SJSA1 (cell line): ENCODE measurements around the gene MISP. TPM values are rescaled to one million over a fixed set of nuclear protein-coding genes. Genes with fewer than 3 reads are reported as not detected.

ENCODE experiments used
- DNase-seq, 2 experiments: peaks; one replicate each; pipeline ENCODE4 v3.0.0-alpha.2; 2015 to 2020; ENCODE audit warnings: low spot score in 2 of 2, low read depth in 1 of 2
- H3K27ac ChIP-seq: fragments of 250-450 bp; sonication (Bioruptor Pico); 2 replicates; pipeline ENCODE4 v1.5.1; 2020; ENCODE audit warnings: mild to moderate bottlenecking, moderate library complexity
- H3K27me3 ChIP-seq: fragments of 250-450 bp; sonication (Bioruptor Pico); replicated peaks from 2 replicates; pipeline ENCODE4 v1.5.1; 2020; ENCODE audit warnings: mild to moderate bottlenecking, moderate library complexity
- H3K36me3 ChIP-seq: fragments of 250-450 bp; sonication (Bioruptor Pico); 2 replicates; pipeline ENCODE4 v1.5.1; 2020; ENCODE audit warnings: mild to moderate bottlenecking
- H3K4me1 ChIP-seq: fragments of 250-450 bp; sonication (Bioruptor Pico); replicated peaks from 2 replicates; pipeline ENCODE4 v1.6.1; 2021; ENCODE audit warnings: mild to moderate bottlenecking
- H3K4me3 ChIP-seq: fragments of 250-450 bp; sonication (Bioruptor Pico); 2 replicates; pipeline ENCODE4 v1.5.1; 2020; ENCODE audit warnings: mild to moderate bottlenecking
- H3K9me3 ChIP-seq: fragments of 250-450 bp; sonication (Bioruptor Pico); replicated peaks from 2 replicates; pipeline ENCODE4 v1.5.1; 2020; ENCODE audit warnings: mild to moderate bottlenecking
- total RNA-seq: library from RNA; depleted of rRNA; stranded (reverse); fragments of >200 nt; shearing (Covaris generic); gene quantifications from 2 replicates; pipeline ENCODE4 v1.2.3, GENCODE V29; 2014

Gene MISP
- total RNA-seq, 1 experiment from 2014 or later = 0.11 TPM

DNA sequence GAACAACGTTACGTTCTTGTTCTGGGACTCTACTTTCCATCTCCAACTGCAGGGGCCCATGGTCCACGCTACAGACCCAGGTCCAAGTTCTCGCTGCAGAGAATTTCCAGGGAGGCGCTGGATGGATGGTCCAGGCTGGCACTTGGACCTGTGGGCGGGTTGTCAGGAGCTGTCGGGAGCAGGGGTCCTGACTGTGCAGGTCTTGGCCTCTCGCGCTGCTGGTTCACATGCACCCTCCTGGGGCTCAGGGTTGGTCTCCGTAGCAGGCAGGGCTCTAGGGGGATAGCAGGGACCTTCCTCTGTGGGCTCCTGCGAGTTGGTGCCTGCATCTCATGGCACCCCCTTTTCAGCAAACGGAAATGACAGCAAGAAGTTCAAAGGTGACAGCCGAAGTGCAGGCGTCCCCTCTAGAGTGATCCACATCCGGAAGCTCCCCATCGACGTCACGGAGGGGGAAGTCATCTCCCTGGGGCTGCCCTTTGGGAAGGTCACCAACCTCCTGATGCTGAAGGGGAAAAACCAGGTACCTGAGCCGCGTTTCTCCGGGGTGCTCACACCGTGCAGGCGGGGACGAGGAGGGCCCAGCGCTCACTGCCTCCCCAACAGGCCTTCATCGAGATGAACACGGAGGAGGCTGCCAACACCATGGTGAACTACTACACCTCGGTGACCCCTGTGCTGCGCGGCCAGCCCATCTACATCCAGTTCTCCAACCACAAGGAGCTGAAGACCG lies 52.9 kb downstream of the MISP start:
- Histone ChIP-seq H3K36me3 (peaks cover 100% of the 10 kb centered on the region), H3K27ac (no peak overlapping the region), H3K9me3 (no peaks in the 10 kb centered on the region), H3K27me3 (no peaks in the 10 kb centered on the region), H3K4me1 (peaks cover 29% of the 10 kb centered on the region), H3K4me3 (no peak overlapping the region)
- DNase-seq = peak in 1 of 2 experiments; percentile 40

DNA sequence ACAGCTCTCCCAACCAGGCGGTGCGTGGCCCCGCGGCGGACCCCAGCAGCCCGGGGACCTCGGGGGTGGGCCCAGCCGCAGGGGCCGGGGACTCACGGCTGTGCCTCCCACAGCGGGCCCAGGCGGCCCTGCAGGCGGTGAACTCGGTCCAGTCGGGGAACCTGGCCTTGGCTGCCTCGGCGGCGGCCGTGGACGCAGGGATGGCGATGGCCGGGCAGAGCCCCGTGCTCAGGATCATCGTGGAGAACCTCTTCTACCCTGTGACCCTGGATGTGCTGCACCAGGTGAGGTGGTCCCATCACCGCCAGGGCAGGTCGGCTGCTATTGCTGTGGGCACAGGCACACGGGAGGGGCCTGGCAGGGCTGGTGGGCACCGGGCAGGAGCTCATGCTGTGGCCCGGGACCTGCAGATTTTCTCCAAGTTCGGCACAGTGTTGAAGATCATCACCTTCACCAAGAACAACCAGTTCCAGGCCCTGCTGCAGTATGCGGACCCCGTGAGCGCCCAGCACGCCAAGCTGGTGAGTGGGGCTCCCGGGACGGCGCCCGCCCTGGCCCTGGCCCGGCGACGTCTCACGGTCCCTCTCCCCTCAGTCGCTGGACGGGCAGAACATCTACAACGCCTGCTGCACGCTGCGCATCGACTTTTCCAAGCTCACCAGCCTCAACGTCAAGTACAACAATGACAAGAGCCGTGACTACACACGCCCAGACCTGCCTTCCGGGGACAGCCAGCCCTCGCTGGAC lies 53.7 kb downstream of the MISP start:
- H3K27me3 ChIP-seq = no peaks in the 10 kb centered on the region
- no peak overlapping the region for H3K4me3 ChIP-seq
- no peak for DNase-seq
- H3K9me3 ChIP-seq = no peaks in the 10 kb centered on the region
- peaks cover 100% of the 10 kb centered on the region for H3K36me3 ChIP-seq
- peaks cover 25% of the 10 kb centered on the region for H3K4me1 ChIP-seq
- H3K27ac ChIP-seq = no peak overlapping the region

DNA sequence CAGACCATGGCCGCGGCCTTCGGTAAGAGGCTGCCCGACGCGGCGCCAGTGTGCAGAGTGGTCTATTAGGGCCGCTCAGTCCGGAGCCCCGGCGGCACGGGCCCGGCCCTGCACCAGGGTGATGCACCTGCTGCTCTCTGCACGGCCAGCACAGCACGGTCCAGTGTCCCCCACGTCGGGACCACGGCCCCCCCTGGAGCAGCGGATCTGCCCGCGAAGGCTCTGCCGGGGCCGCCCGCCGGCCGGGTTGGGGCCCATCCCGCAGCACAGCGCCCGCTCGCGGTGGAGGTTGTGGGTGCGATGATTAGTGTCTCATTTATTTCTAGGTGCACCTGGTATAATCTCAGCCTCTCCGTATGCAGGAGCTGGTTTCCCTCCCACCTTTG lies 54.2 kb downstream of the MISP start:
- Histone ChIP-seq H3K4me3 (no peak overlapping the region), H3K36me3 (peaks cover 100% of the 10 kb centered on the region), H3K27ac (no peak overlapping the region), H3K9me3 (no peaks in the 10 kb centered on the region), H3K27me3 (no peaks in the 10 kb centered on the region), H3K4me1 (peaks cover 19% of the 10 kb centered on the region)
- DNase-seq = no peak

DNA sequence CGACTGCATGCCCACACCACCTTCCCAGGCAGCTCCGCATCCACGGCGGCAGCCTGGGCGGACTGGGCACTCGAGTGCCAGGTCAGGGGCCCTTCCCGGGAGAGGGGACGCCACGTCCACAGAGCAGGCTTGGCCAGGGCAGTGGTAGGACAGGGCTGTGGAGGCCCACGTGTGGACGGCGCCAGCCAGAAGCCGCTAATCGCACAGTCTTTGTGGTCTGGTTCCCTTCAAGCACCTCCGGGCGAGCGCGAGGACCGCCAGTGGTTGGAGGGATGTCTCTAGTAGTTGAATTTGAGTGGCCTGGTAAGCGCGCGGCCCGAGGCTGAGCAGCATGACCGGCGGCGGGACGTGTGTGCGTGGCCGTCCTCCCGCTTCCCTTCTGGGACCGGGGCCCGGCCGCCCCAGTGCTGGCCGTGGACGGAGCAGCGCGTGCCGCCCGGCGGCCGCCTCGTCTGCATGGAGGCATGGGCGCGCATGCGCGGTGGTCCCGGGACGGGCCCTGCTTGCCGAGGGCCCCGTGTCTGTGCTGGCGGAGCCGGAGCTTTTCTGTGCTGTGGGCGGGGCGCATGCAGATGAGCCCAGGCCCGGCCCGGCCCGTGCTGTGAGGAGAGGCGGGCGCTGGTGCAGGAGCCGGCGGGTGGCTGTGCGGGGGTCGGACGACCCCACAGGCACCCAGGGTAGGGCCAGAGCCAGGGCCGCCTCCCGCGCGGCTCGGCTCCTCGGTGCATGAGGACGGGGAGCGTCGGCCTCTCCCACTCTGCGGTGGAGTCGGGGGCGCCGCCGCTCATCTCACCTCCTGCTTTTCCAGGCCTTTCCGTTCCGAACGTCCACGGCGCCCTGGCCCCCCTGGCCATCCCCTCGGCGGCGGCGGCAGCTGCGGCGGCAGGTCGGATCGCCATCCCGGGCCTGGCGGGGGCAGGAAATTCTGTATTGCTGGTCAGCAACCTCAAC lies 55.0 kb downstream of the MISP start:
- no peak overlapping the region for H3K4me3 ChIP-seq
- H3K4me1 ChIP-seq = peaks cover 12% of the 10 kb centered on the region
- no peaks in the 10 kb centered on the region for H3K27me3 ChIP-seq
- no peaks in the 10 kb centered on the region for H3K9me3 ChIP-seq
- no peak for DNase-seq
- peaks cover 100% of the 10 kb centered on the region for H3K36me3 ChIP-seq
- no peak overlapping the region for H3K27ac ChIP-seq

DNA sequence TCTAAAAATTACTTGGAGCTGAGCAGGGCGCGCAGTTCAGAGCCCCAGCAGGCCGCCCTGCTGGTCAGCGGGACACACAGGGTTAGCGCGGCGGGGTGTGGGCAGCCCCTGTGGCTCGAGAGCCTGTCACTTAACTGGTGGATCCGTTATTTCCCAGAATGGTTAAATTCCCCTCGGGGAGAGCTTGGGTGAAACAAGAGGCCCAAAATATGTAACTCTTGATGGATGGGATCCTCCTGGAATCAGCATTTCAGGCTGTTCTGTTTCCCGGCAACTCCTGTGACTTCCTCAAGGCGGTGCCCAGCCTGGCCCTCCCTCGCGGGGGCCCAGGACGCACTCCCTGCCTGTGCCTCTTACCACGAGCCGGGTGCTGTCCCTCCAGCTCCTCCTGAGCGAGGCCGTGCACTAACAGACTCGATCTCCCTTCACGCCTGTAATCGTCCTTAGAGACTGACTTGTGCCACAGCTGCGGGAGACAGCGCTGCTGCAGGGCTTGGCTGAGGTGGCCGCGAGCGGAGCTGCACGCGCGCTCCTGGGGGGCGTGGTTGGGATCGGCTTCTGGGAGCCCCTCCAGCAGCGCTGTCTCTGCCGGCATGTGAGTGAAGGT lies 56.0 kb downstream of the MISP start:
- Histone ChIP-seq H3K4me3 (no peak overlapping the region), H3K36me3 (peaks cover 100% of the 10 kb centered on the region), H3K9me3 (no peaks in the 10 kb centered on the region), H3K4me1 (peaks cover 1% of the 10 kb centered on the region), H3K27ac (no peak overlapping the region), H3K27me3 (no peaks in the 10 kb centered on the region)
- DNase-seq = no peak

DNA sequence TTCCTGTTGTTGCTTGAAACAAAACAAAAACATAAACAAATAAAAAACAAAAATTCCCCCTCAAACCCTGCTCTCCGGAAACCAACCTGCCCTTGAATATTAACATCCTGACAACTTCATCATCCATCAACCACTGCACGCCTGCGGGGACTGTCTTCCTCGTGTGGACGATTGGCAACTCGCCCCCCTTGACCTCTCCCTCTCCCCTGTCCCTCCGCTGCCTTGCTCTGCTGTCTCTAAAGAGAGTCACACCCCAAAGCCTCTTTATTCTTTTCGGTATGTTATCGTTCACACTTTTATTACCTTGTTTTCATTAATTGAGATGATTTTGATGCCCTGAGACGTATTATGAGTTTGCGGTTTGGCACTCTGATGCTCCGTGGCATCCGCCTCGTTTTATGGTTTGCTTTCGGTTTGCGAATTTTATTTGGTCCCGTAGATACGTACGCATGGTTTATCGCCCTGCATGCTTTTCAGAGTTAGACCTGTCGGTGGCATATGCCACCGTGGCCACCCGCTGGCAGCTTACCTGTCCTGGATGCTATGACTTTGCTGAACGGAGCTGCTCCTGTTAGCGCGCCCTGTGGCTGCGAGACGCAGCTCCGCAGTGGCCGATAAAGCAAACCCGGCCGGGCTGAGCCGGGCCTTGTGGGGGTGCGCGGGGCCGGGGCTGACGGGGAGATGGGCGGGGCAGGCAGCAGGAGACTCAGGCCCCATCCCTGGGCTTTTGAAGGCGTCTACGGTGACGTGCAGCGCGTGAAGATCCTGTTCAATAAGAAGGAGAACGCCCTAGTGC lies 56.9 kb downstream of the MISP start:
- Histone ChIP-seq H3K36me3 (peaks cover 97% of the 10 kb centered on the region), H3K27ac (no peak overlapping the region), H3K27me3 (no peaks in the 10 kb centered on the region), H3K4me1 (no peaks in the 10 kb centered on the region; the same call in 1 of the 2 replicates), H3K4me3 (no peak overlapping the region), H3K9me3 (no peaks in the 10 kb centered on the region)
- DNase-seq = no peak

DNA sequence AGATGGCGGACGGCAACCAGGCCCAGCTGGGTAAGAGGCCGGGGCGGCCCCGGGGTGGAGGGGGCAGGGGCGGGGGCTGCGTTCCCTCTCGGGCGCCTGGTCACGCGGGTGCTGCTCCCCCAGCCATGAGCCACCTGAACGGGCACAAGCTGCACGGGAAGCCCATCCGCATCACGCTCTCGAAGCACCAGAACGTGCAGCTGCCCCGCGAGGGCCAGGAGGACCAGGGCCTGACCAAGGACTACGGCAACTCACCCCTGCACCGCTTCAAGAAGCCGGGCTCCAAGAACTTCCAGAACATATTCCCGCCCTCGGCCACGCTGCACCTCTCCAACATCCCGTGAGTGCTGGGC lies 57.5 kb downstream of the MISP start:
- H3K4me1 ChIP-seq = no peaks in the 10 kb centered on the region; the same call in 1 of the 2 replicates
- no peak for DNase-seq
- no peak overlapping the region for H3K27ac ChIP-seq
- no peaks in the 10 kb centered on the region for H3K27me3 ChIP-seq
- H3K36me3 ChIP-seq = peaks cover 97% of the 10 kb centered on the region
- no peaks in the 10 kb centered on the region for H3K9me3 ChIP-seq
- no peak overlapping the region for H3K4me3 ChIP-seq

DNA sequence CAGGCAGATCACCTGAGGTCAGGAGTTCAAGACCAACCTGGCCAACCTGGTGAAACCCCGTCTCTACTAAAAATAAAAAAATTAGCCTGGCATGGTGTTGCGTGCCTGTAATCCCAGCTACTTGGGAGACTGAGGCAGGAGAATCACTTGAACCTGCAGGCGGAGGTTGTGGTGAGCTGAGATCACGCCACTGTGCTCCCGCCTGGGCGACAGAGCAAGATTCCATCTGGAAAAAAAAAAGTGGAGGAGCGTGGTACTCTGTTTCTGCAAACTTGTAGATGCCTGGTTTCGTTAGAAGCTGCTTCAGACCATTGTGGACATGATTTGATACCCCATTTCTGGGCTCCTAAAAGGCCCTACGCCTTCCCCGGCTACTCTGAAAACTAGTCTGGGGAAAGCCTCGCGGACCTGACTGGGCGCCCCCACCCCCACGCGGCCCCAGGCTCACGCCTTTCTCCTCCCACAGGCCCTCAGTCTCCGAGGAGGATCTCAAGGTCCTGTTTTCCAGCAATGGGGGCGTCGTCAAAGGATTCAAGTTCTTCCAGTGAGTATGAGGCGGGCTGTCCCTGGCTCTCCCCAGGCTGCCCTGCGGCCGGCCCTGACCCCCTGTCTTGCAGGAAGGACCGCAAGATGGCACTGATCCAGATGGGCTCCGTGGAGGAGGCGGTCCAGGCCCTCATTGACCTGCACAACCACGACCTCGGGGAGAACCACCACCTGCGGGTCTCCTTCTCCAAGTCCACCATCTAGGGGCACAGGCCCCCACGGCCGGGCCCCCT lies 59.4 kb downstream of the MISP start:
- Histone ChIP-seq H3K27me3 (no peaks in the 10 kb centered on the region), H3K4me1 (no peaks in the 10 kb centered on the region; the same call in 1 of the 2 replicates), H3K4me3 (no peak overlapping the region), H3K9me3 (no peaks in the 10 kb centered on the region), H3K36me3 (peaks cover 97% of the 10 kb centered on the region), H3K27ac (no peak overlapping the region)
- no peak for DNase-seq

DNA sequence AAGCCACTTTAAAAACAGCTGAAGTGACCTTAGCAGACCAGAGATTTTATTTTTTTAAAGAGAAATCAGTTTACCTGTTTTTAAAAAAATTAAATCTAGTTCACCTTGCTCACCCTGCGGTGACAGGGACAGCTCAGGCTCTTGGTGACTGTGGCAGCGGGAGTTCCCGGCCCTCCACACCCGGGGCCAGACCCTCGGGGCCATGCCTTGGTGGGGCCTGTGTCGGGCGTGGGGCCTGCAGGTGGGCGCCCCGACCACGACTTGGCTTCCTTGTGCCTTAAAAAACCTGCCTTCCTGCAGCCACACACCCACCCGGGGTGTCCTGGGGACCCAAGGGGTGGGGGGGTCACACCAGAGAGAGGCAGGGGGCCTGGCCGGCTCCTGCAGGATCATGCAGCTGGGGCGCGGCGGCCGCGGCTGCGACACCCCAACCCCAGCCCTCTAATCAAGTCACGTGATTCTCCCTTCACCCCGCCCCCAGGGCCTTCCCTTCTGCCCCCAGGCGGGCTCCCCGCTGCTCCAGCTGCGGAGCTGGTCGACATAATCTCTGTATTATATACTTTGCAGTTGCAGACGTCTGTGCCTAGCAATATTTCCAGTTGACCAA lies 60.1 kb downstream of the MISP start:
- DNase-seq = no peak
- Histone ChIP-seq H3K4me1 (no peaks in the 10 kb centered on the region), H3K27me3 (no peaks in the 10 kb centered on the region), H3K4me3 (no peak overlapping the region), H3K9me3 (no peaks in the 10 kb centered on the region), H3K36me3 (peaks cover 97% of the 10 kb centered on the region), H3K27ac (no peak overlapping the region)

DNA sequence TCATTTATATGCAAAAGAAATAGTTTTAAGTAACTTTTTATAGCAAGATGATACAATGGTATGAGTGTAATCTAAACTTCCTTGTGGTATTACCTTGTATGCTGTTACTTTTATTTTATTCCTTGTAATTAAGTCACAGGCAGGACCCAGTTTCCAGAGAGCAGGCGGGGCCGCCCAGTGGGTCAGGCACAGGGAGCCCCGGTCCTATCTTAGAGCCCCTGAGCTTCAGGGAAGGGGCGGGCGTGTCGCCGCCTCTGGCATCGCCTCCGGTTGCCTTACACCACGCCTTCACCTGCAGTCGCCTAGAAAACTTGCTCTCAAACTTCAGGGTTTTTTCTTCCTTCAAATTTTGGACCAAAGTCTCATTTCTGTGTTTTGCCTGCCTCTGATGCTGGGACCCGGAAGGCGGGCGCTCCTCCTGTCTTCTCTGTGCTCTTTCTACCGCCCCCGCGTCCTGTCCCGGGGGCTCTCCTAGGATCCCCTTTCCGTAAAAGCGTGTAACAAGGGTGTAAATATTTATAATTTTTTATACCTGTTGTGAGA lies 60.7 kb downstream of the MISP start:
- H3K27ac ChIP-seq = no peak overlapping the region

DNA sequence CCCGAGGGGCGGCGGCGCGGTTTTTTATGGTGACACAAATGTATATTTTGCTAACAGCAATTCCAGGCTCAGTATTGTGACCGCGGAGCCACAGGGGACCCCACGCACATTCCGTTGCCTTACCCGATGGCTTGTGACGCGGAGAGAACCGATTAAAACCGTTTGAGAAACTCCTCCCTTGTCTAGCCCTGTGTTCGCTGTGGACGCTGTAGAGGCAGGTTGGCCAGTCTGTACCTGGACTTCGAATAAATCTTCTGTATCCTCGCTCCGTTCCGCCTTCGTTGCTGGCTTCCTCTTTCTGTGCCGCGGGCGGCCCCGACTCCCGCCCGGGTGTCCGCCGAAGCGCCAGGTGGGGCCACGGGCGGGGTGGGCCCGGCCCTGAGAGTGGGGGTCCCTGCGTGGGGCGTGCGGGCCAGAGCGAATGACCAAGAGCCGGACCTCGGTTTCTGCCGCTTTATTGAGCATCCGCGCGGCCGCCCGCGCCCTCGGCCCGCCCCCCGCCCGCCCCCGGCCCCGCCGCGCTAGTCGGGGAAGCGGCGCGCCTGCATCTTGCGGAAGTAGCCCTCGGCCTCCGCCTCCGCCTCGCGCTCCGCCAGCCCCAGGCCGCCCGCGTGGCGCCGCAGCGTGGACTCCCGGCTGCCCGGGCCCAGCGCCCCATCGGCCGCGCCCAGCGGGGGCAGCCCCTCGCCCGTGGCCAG lies 61.3 kb downstream of the MISP start:
- no peaks in the 10 kb centered on the region for H3K27me3 ChIP-seq
- no peaks in the 10 kb centered on the region for H3K9me3 ChIP-seq
- no peak for DNase-seq
- H3K36me3 ChIP-seq = peaks cover 85% of the 10 kb centered on the region
- H3K27ac ChIP-seq = no peak overlapping the region
- no peaks in the 10 kb centered on the region for H3K4me1 ChIP-seq
- H3K4me3 ChIP-seq = no peak overlapping the region

More for the DNA sequence above, 60.7 kb downstream of the MISP start:
- Histone ChIP-seq H3K36me3 (peaks cover 91% of the 10 kb centered on the region), H3K4me1 (no peaks in the 10 kb centered on the region), H3K4me3 (no peak overlapping the region), H3K9me3 (no peaks in the 10 kb centered on the region), H3K27me3 (no peaks in the 10 kb centered on the region)
- DNase-seq = no peak
